Stomach (tissue), 4 donors: Measurements from ENCODE around the gene TSPO2.

ENCODE experiments used
- EP300 ChIP-seq: sonication (generic); formaldehyde crosslinking; IDR thresholded peaks from one replicate; pipeline ENCODE4 v1.6.1; 2017; ENCODE audit warnings: antibody characterized with exemption
- POLR2A ChIP-seq, 4 donors: fragments of 450-650 bp; IDR thresholded peaks; one replicate each; pipeline ENCODE4 v1.6.1; 2016; ENCODE audit warnings: antibody characterized with exemption in 4 of 4, control low read depth in 2 of 4, mild to moderate bottlenecking in 1 of 4, moderate library complexity in 1 of 4
- POLR2AphosphoS5 ChIP-seq, 3 donors: sonication (generic); formaldehyde crosslinking; IDR thresholded peaks; one replicate each; pipeline ENCODE4 v1.6.1; 2016; ENCODE audit warnings: antibody characterized with exemption in 3 of 3
- TF ChIP-seq, protein P1 (sequence below), 7 experiments: fragments of 450-650 bp in 4 of 7; fragments of 200-600 bp in 3 of 7; sonication (generic) in 3 of 7; IDR thresholded peaks; one replicate each; pipeline ENCODE4 v1.5.1; 2016 to 2019; ENCODE audit warnings: antibody characterized with exemption in 7 of 7, control low read depth in 2 of 7, mild to moderate bottlenecking in 1 of 7

DNA sequence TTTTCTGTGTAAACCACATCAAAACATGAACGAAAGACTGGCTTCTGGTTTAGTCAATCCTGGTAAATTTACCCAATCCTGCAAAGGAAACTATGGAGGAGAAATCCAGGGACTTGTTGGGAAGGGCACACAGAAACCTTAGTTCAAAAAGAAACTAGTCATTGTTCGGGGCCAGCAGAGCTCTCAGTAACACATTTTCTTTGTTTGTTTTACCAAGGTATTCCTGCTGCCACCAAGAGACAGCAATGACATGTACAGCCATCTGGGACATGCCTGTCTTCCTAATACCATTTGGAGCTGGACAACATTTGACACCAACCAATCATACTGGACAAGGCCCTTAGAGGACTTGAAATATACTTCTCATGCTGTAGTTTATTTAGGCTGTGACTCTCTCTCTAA lies 21.6 kb downstream of the TSPO2 start:
- TF ChIP-seq, protein P1, sequence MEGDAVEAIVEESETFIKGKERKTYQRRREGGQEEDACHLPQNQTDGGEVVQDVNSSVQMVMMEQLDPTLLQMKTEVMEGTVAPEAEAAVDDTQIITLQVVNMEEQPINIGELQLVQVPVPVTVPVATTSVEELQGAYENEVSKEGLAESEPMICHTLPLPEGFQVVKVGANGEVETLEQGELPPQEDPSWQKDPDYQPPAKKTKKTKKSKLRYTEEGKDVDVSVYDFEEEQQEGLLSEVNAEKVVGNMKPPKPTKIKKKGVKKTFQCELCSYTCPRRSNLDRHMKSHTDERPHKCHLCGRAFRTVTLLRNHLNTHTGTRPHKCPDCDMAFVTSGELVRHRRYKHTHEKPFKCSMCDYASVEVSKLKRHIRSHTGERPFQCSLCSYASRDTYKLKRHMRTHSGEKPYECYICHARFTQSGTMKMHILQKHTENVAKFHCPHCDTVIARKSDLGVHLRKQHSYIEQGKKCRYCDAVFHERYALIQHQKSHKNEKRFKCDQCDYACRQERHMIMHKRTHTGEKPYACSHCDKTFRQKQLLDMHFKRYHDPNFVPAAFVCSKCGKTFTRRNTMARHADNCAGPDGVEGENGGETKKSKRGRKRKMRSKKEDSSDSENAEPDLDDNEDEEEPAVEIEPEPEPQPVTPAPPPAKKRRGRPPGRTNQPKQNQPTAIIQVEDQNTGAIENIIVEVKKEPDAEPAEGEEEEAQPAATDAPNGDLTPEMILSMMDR (IDR thresholded peaks at IDR 0.05): no peak
- TF ChIP-seq POLR2AphosphoS5 (IDR thresholded peaks at IDR 0.05): no peak
- no peak for TF ChIP-seq EP300
- no peak for TF ChIP-seq POLR2A (IDR thresholded peaks at IDR 0.05)
